Panc1 (cell line): Measurements from ENCODE around the gene S100A2. TPM values are rescaled to one million over a fixed set of nuclear protein-coding genes. Genes with fewer than 3 reads are reported as not detected.
A peak's percentile ranks its signal among the peaks of the same experiment; 100 is the strongest.

ENCODE experiments used
- ATAC-seq: fragments of 200-7000 bp; cut with Tn5 transposase; 2 replicates; pipeline ENCODE4 v1.9.1; 2020; ENCODE audit warnings: mild to moderate bottlenecking, moderate library complexity
- BruUV-seq: library from RNA; stranded (reverse); fragments of 400-500 nt; replicated peaks from 2 replicates; lab custom pipeline; 2021; lab: Mats Ljungman, UMichigan
- CTCF ChIA-PET: fragments of 300-600 bp; sonication (Branson Sonifier 250); formaldehyde crosslinking; loops from one replicate; lab custom pipeline; 2022; ENCODE audit warnings: antibody characterized with exemption; lab: Charles Lee
- POLR2A ChIA-PET: fragments of 300-600 bp; sonication (Branson Sonifier 250); formaldehyde crosslinking; loops from one replicate; lab custom pipeline; 2022; ENCODE audit warnings: antibody characterized with exemption; lab: Charles Lee
- DNase-seq: peaks from one replicate; pipeline ENCODE4 v3.0.0-alpha.2; 2010; ENCODE audit warnings: low read depth, low spot score
- H3K27ac ChIP-seq: 2 replicates; pipeline ENCODE4 v1.5.1; 2011; ENCODE audit warnings: mild to moderate bottlenecking, low read length, inconsistent platforms
- H3K27me3 ChIP-seq: fragments of 200-500 bp; sonication (Bioruptor generic); 2 replicates; pipeline ENCODE4 v1.6.0; 2014; ENCODE audit warnings: low read length, inconsistent platforms; ENCODE audit not compliant: control insufficient read depth, insufficient read depth
- H3K36me3 ChIP-seq: fragments of 200-500 bp; sonication (Bioruptor generic); 2 replicates; pipeline ENCODE4 v1.5.1; 2014; ENCODE audit warnings: inconsistent platforms, mild to moderate bottlenecking, low read length, moderate library complexity; ENCODE audit not compliant: control insufficient read depth, insufficient read depth
- H3K4me1 ChIP-seq: 2 replicates; pipeline ENCODE4 v1.5.1; 2011; ENCODE audit warnings: inconsistent platforms, mild to moderate bottlenecking, low read length, moderate library complexity; ENCODE audit not compliant: control insufficient read depth, insufficient read depth
- H3K4me3 ChIP-seq, 2 experiments: 2 replicates each; pipeline ENCODE4 v1.5.1; 2011 to 2012; ENCODE audit warnings: low read depth in 2 of 2, low read length in 2 of 2, mild to moderate bottlenecking in 2 of 2, inconsistent platforms in 1 of 2, moderate library complexity in 1 of 2
- H3K9me3 ChIP-seq: fragments of 200-500 bp; sonication (Bioruptor generic); 2 replicates; pipeline ENCODE4 v1.5.1; 2014; ENCODE audit warnings: low read depth, mild to moderate bottlenecking, inconsistent platforms, low read length, moderate library complexity; ENCODE audit not compliant: control insufficient read depth, insufficient read depth
- POLR2AphosphoS5 ChIP-seq: IDR thresholded peaks from 2 replicates; pipeline ENCODE4 v1.6.1; 2012; ENCODE audit warnings: mild to moderate bottlenecking, low read depth, low read length, moderate library complexity
- SIN3A ChIP-seq: IDR thresholded peaks from 2 replicates; pipeline ENCODE4 v1.6.1; 2012; ENCODE audit warnings: low read depth, mild to moderate bottlenecking, low read length, moderate library complexity, borderline replicate concordance; ENCODE audit not compliant: insufficient read depth
- TCF7L2 ChIP-seq: IDR thresholded peaks from 2 replicates; pipeline ENCODE4 v1.6.1; 2011; ENCODE audit warnings: mild to moderate bottlenecking, low read depth, low read length, inconsistent platforms
- in situ Hi-C: cut with HindIII; loops from 2 replicates; pipeline ENCODE4 v1.10.0; 2016; ENCODE audit warnings: low sequenced_read_pairs, low pct_unique_long_range_greater_than_20kb
- intact Hi-C: fragments of 100-400 bp; cut with micrococcal nuclease; formaldehyde crosslinking; loops from one replicate; pipeline ENCODE4 v1.10.0; 2022; ENCODE audit not compliant: unreplicated experiment
- total RNA-seq: library from RNA; stranded (reverse); gene quantifications from one replicate; pipeline ENCODE4 v1.2.1, GENCODE V29; 2021; ENCODE audit not compliant: unreplicated experiment
- TF ChIP-seq, protein P1 (sequence below): fragments of 450-650 bp; IDR thresholded peaks from 2 replicates; pipeline ENCODE4 v1.5.1; 2017; ENCODE audit warnings: mild to moderate bottlenecking
- TF ChIP-seq, protein P2 (sequence below), 2 experiments: IDR thresholded peaks; 2 replicates each; pipeline ENCODE4 v1.6.1; 2011 to 2012; ENCODE audit warnings: low read depth in 2 of 2, control low read depth in 1 of 2, low read length in 1 of 2, mild to moderate bottlenecking in 1 of 2, moderate library complexity in 1 of 2; ENCODE audit not compliant: insufficient read depth in 1 of 2

Gene S100A2
- total RNA-seq, 1 experiment from 2014 or later, result 6.2 TPM

DNA sequence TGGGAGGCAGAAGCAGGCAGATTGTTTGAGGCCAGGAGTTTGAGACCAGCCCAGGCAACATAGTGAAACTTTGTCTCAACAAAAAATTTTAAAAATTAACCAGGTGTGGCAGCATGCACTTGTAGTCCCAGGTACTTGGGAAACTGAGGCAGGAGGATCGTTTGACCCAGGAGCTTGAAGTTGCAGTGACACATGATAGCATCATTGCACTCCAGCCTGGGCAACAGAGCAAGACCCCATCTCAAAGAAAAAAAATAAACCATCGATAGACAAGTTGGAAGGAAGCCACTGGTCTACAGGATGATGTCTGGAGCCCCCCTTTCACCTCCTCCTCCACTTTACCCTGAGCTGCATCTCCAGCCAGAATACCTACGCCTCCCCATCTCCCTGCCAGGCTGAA, 46.4 kb downstream of the S100A2 start:
- no TSS peak for BruUV-seq
- TF ChIP-seq, protein P1, sequence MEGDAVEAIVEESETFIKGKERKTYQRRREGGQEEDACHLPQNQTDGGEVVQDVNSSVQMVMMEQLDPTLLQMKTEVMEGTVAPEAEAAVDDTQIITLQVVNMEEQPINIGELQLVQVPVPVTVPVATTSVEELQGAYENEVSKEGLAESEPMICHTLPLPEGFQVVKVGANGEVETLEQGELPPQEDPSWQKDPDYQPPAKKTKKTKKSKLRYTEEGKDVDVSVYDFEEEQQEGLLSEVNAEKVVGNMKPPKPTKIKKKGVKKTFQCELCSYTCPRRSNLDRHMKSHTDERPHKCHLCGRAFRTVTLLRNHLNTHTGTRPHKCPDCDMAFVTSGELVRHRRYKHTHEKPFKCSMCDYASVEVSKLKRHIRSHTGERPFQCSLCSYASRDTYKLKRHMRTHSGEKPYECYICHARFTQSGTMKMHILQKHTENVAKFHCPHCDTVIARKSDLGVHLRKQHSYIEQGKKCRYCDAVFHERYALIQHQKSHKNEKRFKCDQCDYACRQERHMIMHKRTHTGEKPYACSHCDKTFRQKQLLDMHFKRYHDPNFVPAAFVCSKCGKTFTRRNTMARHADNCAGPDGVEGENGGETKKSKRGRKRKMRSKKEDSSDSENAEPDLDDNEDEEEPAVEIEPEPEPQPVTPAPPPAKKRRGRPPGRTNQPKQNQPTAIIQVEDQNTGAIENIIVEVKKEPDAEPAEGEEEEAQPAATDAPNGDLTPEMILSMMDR, result no peak
- TF ChIP-seq, protein P2, sequence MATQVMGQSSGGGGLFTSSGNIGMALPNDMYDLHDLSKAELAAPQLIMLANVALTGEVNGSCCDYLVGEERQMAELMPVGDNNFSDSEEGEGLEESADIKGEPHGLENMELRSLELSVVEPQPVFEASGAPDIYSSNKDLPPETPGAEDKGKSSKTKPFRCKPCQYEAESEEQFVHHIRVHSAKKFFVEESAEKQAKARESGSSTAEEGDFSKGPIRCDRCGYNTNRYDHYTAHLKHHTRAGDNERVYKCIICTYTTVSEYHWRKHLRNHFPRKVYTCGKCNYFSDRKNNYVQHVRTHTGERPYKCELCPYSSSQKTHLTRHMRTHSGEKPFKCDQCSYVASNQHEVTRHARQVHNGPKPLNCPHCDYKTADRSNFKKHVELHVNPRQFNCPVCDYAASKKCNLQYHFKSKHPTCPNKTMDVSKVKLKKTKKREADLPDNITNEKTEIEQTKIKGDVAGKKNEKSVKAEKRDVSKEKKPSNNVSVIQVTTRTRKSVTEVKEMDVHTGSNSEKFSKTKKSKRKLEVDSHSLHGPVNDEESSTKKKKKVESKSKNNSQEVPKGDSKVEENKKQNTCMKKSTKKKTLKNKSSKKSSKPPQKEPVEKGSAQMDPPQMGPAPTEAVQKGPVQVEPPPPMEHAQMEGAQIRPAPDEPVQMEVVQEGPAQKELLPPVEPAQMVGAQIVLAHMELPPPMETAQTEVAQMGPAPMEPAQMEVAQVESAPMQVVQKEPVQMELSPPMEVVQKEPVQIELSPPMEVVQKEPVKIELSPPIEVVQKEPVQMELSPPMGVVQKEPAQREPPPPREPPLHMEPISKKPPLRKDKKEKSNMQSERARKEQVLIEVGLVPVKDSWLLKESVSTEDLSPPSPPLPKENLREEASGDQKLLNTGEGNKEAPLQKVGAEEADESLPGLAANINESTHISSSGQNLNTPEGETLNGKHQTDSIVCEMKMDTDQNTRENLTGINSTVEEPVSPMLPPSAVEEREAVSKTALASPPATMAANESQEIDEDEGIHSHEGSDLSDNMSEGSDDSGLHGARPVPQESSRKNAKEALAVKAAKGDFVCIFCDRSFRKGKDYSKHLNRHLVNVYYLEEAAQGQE (IDR thresholded peaks at IDR 0.05; ENCODE audit: insufficient read depth in 1 of 2, low read depth in 2 of 2, low read length in 1 of 2), result no peak
- Histone ChIP-seq H3K27ac (no peak overlapping the region), H3K36me3 (no peaks in the 10 kb centered on the region), H3K4me1 (peaks cover 3% of the 10 kb centered on the region; the same call in 1 of the 2 replicates), H3K9me3 (no peaks in the 10 kb centered on the region), H3K27me3 (no peaks in the 10 kb centered on the region), H3K4me3 (no peak overlapping the region)
- intact Hi-C loops, result loop anchor here (10.0 kb wide), 1 partner anchor 256 kb away; the partner anchor contains the start of gene SLC27A3
- in situ Hi-C loops, result no loop called here
- POLR2A ChIA-PET, result no interaction called here
- DNase-seq, result no peak
- ATAC-seq, result no peak
- CTCF ChIA-PET, result interaction anchor here (1.3 kb wide), 1 partner anchor 9 kb away, joined by 4 read pairs; no protein-coding TSS in a partner anchor

DNA sequence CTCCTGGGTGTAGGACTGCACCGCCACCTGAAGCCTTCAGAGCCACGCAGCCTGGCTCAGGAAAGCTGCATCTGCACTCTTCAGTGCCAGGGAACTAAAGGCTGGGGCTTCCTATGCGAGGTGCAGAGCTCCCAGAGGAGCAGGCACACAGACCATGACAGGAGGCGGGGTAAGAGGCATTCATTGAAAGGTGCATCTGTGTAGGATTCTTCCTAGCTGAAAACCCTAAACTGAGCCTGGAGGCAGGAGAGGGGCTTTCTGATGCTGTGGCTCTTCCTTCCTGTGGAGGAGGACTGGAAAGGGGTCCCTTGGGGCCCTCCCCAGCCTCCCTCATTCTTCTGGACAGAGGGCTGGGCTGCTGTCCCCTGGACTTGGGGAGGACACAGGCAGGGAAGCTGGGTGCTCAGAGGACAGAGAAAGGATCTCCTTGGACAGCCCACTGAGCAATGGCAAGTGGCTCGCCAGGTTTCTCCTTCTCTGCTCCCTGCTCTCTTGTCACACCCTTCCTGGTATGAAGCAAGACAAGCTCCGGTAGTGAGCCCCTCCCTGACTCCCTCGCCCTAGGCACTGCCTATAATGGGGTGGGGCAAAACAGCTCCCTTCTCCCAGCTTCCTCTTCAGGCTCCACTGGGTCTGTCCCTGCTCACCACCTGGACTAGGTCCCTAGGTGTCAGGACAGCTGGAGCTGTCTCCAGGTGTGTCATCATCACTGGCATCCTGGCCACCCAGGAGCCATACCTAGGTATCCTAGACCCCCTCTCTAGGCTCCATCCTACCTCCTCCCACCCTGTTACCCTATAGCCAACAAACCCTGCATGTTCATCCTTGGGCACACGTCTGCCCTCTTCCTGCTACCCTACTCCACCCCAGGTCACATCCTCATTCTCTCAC, 49.9 kb downstream of the S100A2 start:
- intact Hi-C loops (loop anchor here (10.0 kb wide), 1 partner anchor 259 kb away; the partner anchor contains the start of gene SLC27A3), in situ Hi-C loops (no loop called here)
- Histone ChIP-seq H3K9me3 (no peaks in the 10 kb centered on the region), H3K4me1 (peaks cover 24% of the 10 kb centered on the region), H3K27me3 (no peaks in the 10 kb centered on the region), H3K27ac (peak overlapping the region; percentile 25), H3K36me3 (no peaks in the 10 kb centered on the region), H3K4me3 (no peak overlapping the region)
- ChIA-PET CTCF (no interaction called here), POLR2A (interaction anchor here (0.6 kb wide), 1 partner anchor 119 kb away, joined by 3 read pairs; no protein-coding TSS in a partner anchor)
- ATAC-seq (peak; percentile 41), DNase-seq (no peak)
- TF ChIP-seq POLR2AphosphoS5, result no peak
- no peak for TF ChIP-seq TCF7L2
- TF ChIP-seq, protein P2 (IDR thresholded peaks at IDR 0.05; ENCODE audit: insufficient read depth in 1 of 2, low read depth in 2 of 2, low read length in 1 of 2), result no peak
- TF ChIP-seq SIN3A, result no peak
- TF ChIP-seq, protein P1, result no peak
- BruUV-seq, result no TSS peak
